Loucy (cell line): ENCODE data around the gene NT5DC4.

ENCODE experiments used
- CTCF ChIP-seq: fragments of 200-600 bp; sonication (generic); conservative IDR thresholded peaks from 2 replicates; pipeline ENCODE4 v1.5.1; 2014; ENCODE audit warnings: mild to moderate bottlenecking, antibody characterized with exemption, low read length
- EZH2phosphoT487 ChIP-seq: fragments of 200-600 bp; IDR thresholded peaks from 2 replicates; pipeline ENCODE4 v1.6.1; 2018; ENCODE audit warnings: antibody characterized with exemption, mild to moderate bottlenecking, moderate library complexity, borderline replicate concordance

GRCh38 chr2:112674229-112674628 is 46.6 kb upstream of the NT5DC4 start:
- TF ChIP-seq CTCF (no peak), EZH2phosphoT487 (no peak)
